HG03025 (cell line): ENCODE data around the gene ANKRD13B.

Experiments
- ATAC-seq: cut with Tn5 transposase; IDR thresholded peaks from one replicate; pipeline ENCODE4 v1.9.1; 2021; ENCODE audit warnings: mild to moderate bottlenecking, moderate library complexity; ENCODE audit not compliant: unreplicated experiment, low FRiP score

Gene ANKRD13B

GRCh38 chr17:29591737-29592608 lies 959 bp upstream of the ANKRD13B start:
- ATAC-seq, result no peak

GRCh38 chr17:29593591-29594518 lies 923 bp downstream of the ANKRD13B start:
- ATAC-seq, result no peak

GRCh38 chr17:29594519-29595090 lies 1.7 kb downstream of the ANKRD13B start:
- ATAC-seq, result no peak

- ATAC-seq, result no peak
Measured at GRCh38 chr17:29595107-29595942, 2.4 kb downstream of the ANKRD13B start.

- ATAC-seq, result no peak
Measured at GRCh38 chr17:29595943-29596774, 3.2 kb downstream of the ANKRD13B start.

- ATAC-seq, result no peak
Measured at GRCh38 chr17:29596811-29597210, 3.9 kb downstream of the ANKRD13B start.

GRCh38 chr17:29597361-29598172 lies 4.6 kb downstream of the ANKRD13B start:
- no peak for ATAC-seq

GRCh38 chr17:29603109-29603674 lies 10.3 kb downstream of the ANKRD13B start:
- no peak for ATAC-seq

GRCh38 chr17:29607557-29608195 lies 14.7 kb downstream of the ANKRD13B start:
- ATAC-seq, result no peak

GRCh38 chr17:29608986-29609385 lies 16.1 kb downstream of the ANKRD13B start:
- ATAC-seq, result no peak

- ATAC-seq, result no peak
Measured at GRCh38 chr17:29610395-29610794, 17.5 kb downstream of the ANKRD13B start.

- no peak for ATAC-seq
Measured at GRCh38 chr17:29611351-29612093, 18.6 kb downstream of the ANKRD13B start.

- ATAC-seq, result no peak
Measured at GRCh38 chr17:29612094-29612403, 19.1 kb downstream of the ANKRD13B start.

- ATAC-seq, result no peak
Measured at GRCh38 chr17:29612404-29613280, 19.7 kb downstream of the ANKRD13B start.

- ATAC-seq, result no peak
Measured at GRCh38 chr17:29613352-29613837, 20.5 kb downstream of the ANKRD13B start.

GRCh38 chr17:29613856-29614255 lies 20.9 kb downstream of the ANKRD13B start:
- ATAC-seq, result no peak
